Calu3 (cell line): ENCODE results near the gene SNTG2. TPM values are rescaled to one million over a fixed set of nuclear protein-coding genes. Genes with fewer than 3 reads are reported as not detected.

ENCODE experiments used
- BruUV-seq: library from RNA; stranded (reverse); fragments of 400-500 nt; replicated peaks from 2 replicates; lab custom pipeline; 2021; lab: Mats Ljungman, UMichigan
- CTCF ChIA-PET: fragments of 300-600 bp; sonication (Branson Sonifier 250); formaldehyde crosslinking; loops from one replicate; lab custom pipeline; 2022; ENCODE audit warnings: antibody characterized with exemption; lab: Charles Lee
- DNase-seq: peaks from one replicate; pipeline ENCODE4 v3.0.0; 2022
- H3K27ac Mint-ChIP-seq: one replicate; pipeline ENCODE4 v1.8.0; 2022; ENCODE audit warnings: mixed read lengths; ENCODE audit not compliant: unreplicated experiment
- H3K27me3 Mint-ChIP-seq: one replicate; pipeline ENCODE4 v1.8.0; 2022; ENCODE audit warnings: mixed read lengths; ENCODE audit not compliant: unreplicated experiment
- H3K36me3 Mint-ChIP-seq: one replicate; pipeline ENCODE4 v1.8.0; 2022; ENCODE audit warnings: mild to moderate bottlenecking, moderate library complexity, mixed read lengths; ENCODE audit not compliant: insufficient read depth, unreplicated experiment
- H3K4me1 Mint-ChIP-seq: one replicate; pipeline ENCODE4 v1.8.0; 2022; ENCODE audit warnings: mild to moderate bottlenecking, low read depth, mixed read lengths; ENCODE audit not compliant: unreplicated experiment
- H3K4me3 Mint-ChIP-seq: one replicate; pipeline ENCODE4 v1.8.0; 2022; ENCODE audit warnings: mild to moderate bottlenecking, low read depth, moderate library complexity, mixed read lengths; ENCODE audit not compliant: unreplicated experiment
- H3K9me3 Mint-ChIP-seq: one replicate; pipeline ENCODE4 v1.8.0; 2022; ENCODE audit warnings: low read depth, mixed read lengths; ENCODE audit not compliant: unreplicated experiment
- CTCF ChIP-seq: fragments of 200-600 bp; IDR thresholded peaks from one replicate; pipeline ENCODE4 v1.8.0; 2022; ENCODE audit warnings: antibody characterized with exemption; ENCODE audit not compliant: unreplicated experiment
- intact Hi-C: fragments of 100-400 bp; cut with micrococcal nuclease; formaldehyde crosslinking; loops from one replicate; pipeline ENCODE4 v1.10.0; 2022; ENCODE audit not compliant: unreplicated experiment
- total RNA-seq: library from RNA; stranded (reverse); gene quantifications from 2 replicates; pipeline ENCODE4 v1.2.3, GENCODE V29; 2022

The SNTG2 gene
- total RNA-seq, 1 experiment from 2014 or later = not detected

- DNase-seq = no peak
- H3K4me3 Mint-ChIP-seq = no peak overlapping the region
- CTCF ChIA-PET = no interaction called here
- H3K27ac Mint-ChIP-seq = no peak overlapping the region
- no peaks in the 10 kb centered on the region for H3K4me1 Mint-ChIP-seq
- no peak for TF ChIP-seq CTCF
- peaks cover 7% of the 10 kb centered on the region for H3K9me3 Mint-ChIP-seq
- H3K36me3 Mint-ChIP-seq = peaks cover 5% of the 10 kb centered on the region
- BruUV-seq = no TSS peak
- intact Hi-C loops = no loop called here
- H3K27me3 Mint-ChIP-seq = no peaks in the 10 kb centered on the region
Measured at GRCh38 chr2:910698-911097, 40.0 kb upstream of the SNTG2 start.

- no peak for DNase-seq
- Mint-ChIP-seq H3K36me3 (no peaks in the 10 kb centered on the region), H3K9me3 (peaks cover 3% of the 10 kb centered on the region), H3K4me1 (no peaks in the 10 kb centered on the region), H3K27ac (no peak overlapping the region), H3K27me3 (no peaks in the 10 kb centered on the region), H3K4me3 (no peak overlapping the region)
- no peak for TF ChIP-seq CTCF
- BruUV-seq = no TSS peak
- intact Hi-C loops = no loop called here
- CTCF ChIA-PET = no interaction called here
Measured at GRCh38 chr2:915979-916378, 34.7 kb upstream of the SNTG2 start.

- H3K9me3 Mint-ChIP-seq = no peaks in the 10 kb centered on the region
- no peak for DNase-seq
- CTCF ChIA-PET = no interaction called here
- H3K27me3 Mint-ChIP-seq = no peaks in the 10 kb centered on the region
- H3K36me3 Mint-ChIP-seq = no peaks in the 10 kb centered on the region
- no peak overlapping the region for H3K27ac Mint-ChIP-seq
- no peaks in the 10 kb centered on the region for H3K4me1 Mint-ChIP-seq
- no TSS peak for BruUV-seq
- TF ChIP-seq CTCF = no peak
- intact Hi-C loops = no loop called here
- no peak overlapping the region for H3K4me3 Mint-ChIP-seq
Measured at GRCh38 chr2:916935-917334, 33.7 kb upstream of the SNTG2 start.

GRCh38 chr2:919672-920071 is 31.0 kb upstream of the SNTG2 start:
- H3K4me1 Mint-ChIP-seq = no peaks in the 10 kb centered on the region
- H3K9me3 Mint-ChIP-seq = peaks cover 6% of the 10 kb centered on the region
- TF ChIP-seq CTCF = no peak
- CTCF ChIA-PET = no interaction called here
- H3K4me3 Mint-ChIP-seq = no peak overlapping the region
- BruUV-seq = no TSS peak
- no peaks in the 10 kb centered on the region for H3K36me3 Mint-ChIP-seq
- intact Hi-C loops = no loop called here
- DNase-seq = no peak
- peaks cover under 1% of the 10 kb centered on the region for H3K27me3 Mint-ChIP-seq
- H3K27ac Mint-ChIP-seq = no peak overlapping the region
